DMS79 (cell line): Measurements from ENCODE around the gene NDEL1.

Experiments used
- DNase-seq: peaks from one replicate; lab custom pipeline; 2025; lab: John Stamatoyannopoulos, UW

NDEL1 gene

DNA sequence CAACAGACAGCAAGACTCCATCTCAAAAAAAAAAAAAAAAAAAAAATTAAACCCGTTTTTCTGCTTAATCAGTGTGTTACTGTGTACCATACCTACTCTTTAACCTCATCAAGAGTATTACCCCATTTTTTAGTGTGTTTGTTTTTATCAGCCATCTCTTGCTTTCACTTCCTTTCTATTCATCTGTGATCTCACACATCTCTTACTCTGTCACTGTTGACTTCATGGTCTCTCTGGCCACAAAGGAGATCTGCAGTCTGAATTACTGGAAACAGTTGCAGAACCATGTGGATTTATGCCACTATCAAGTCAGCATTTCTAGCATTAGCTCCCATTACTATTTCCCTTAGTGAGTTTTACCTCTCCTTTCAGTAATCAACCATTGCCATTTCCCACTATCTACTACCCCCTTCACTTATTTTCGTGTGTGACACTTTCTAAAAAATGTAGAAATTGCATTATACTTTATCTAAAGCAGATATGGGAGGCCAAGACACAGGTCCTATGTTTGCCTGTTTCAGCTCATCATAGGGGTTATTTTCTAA is 20.1 kb downstream of the NDEL1 start:
- DNase-seq = no peak

DNA sequence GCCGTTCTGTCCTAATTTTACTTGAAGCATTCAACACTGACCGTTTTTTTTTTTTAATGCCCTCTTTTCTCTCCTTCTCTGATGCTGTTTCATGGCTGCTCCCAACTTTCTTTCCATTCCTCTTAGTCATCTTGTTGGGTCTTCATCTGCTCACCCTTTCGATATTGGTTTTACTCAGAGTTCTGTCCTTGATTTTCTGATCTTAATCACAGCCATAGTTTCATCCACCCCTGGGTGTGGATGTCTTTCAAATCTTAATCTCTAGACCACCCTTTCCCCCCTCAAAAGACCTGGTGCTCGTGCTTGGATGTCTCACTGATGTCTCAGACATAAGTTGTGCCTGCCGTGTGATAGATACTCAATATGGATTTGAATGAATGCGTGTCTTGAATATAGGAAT is 22.4 kb downstream of the NDEL1 start:
- DNase-seq = no peak

DNA sequence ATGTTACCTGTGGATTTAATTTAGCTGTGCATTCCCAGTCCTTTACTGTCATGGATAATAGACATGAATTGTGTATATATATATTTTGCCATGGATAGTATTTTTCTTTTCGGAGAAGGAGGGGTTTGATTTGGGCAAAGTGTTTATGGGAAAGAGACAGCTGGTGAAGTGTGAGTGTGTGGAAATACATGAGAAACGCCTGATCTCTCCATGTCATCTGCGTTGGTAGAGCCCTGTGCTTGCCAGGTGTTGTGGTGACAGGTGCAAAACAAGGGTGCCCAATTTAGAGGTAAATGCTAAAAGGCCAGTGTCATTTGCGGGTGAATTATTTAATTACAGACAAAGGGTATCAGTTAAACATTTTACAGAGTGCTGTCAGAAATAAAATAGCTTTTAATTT is 23.4 kb downstream of the NDEL1 start:
- no peak for DNase-seq

DNA sequence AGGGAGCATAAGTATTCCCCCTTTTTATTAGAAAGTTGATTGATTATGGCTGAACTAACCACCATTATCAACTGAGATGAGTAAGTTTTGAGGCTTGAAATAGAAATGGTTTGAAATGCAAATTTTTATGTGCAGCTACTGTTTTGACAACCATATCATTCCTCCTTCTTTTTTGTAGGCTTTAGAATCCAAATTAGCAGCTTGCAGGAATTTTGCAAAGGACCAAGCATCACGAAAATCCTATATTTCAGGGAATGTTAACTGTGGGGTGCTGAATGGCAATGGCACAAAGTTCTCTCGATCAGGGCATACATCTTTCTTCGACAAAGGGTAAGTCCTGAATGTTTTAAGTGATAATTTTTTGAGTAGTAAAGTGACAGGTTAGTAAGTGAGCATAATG is 24.1 kb downstream of the NDEL1 start:
- no peak for DNase-seq

DNA sequence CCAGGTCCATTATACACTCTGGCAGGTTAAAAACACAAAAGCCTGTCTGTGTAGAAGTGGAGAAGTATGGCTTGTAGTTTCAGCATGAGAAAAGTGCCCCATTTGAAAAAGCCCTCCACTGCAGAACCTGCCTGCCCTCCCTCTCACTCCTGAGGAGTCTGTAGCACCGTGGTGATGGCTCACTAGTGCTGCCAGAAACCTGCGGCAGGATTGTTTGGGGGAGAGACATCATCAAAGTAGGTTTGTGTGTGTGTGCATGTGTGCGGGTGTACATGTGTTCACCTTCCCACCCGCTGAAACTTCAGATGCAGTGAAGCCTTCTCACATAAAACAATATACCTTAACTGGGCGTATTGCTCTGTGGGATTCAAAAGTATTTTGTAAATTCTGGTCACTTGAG is 26.9 kb downstream of the NDEL1 start:
- no peak for DNase-seq

DNA sequence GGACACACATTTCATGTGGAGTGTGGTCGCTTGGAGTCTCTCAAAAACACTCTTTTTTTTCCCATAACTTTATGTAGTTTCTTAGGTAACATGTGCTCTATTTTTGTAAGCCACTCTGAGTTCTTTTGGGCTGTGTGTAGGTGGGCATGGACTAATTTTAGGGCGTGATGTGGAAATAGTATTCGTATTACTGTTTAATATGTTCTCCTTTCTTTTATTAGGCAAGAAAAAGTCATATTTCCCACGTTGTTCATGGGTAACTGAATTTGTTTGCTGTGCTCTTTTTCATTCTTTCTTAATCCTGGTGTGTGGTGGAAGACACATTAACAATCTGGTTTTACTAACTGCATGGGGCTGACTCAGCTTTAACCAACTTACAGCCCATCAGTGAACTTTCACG is 27.4 kb downstream of the NDEL1 start:
- no peak for DNase-seq

- no peak for DNase-seq
These were observed 29.3 kb downstream of the NDEL1 start for GRCh38 chr17:8464941-8465340.

DNA sequence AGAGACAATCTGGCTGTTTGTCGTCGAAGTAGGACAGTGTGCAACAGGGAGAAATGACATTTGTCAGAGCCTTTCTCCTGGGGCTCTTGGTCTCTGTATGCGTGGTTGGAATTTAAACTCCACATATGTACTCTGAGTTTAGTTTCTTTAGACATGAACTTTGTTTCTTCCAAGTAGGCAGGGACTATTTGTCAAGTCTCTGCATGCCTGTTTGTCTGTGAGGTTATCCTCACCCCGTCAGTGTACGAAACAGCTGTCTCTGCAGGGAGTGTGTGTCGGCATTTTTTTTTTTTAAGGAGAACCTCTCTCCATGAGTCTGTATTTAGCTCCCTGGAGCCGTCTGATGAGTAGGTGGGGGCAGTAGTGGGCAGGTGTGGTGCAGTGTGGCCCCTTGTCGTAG is 29.7 kb downstream of the NDEL1 start:
- no peak for DNase-seq

DNA sequence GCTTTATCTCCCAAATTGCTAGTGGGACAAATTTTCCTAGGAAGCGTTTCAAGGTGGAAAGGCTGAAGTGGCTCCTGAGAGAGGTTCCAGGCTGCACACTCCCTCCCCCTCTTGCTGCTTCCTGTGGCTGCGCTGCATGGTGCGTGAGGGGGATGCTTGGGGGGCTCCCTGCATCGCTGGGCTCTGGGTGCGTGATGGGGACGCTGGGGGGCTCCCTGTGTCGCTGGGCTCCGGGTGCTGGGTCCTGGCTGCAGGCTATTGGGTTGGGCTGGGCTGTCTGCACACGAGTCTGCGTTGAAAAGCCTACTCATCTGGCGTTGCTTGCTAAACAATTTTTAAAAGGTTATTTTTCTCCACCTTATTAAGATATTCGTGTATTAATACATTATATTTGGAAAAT is 30.1 kb downstream of the NDEL1 start:
- no peak for DNase-seq

DNA sequence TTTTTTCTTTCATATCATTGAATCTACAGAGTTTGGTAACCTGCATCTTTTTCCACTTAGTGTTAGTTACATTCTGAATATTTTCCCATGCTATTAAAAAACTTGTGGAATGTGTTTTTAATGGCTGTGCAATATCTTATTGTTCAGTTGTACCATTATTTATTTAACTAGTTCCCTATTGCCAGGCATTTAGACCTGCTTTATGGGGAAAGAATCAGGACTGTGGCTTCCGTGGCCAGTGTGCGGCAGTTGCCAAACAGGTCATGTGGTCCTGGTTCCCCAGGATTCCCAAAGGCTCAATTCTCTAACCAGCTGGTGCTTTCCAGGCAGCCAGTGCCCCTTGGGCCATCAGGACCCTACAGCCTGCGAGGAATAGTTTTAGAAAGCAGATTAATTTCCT is 30.8 kb downstream of the NDEL1 start:
- DNase-seq = no peak

DNA sequence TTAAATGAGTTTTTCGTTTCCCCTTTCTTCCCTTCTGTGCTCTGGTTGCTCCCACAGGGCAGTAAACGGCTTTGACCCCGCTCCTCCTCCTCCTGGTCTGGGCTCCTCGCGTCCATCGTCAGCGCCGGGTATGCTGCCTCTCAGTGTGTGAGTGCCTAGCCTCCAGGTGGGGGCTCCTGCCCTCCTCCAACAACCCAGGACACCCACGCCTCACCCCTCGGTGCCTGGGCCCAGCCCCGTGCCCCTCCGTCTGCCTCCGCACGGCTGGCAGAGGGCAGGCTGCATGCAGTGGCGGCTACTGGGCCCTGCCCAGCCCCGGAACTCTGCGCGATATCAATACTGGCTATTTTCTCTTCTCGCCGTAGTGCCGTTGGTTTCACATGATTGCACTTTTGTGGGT is 31.2 kb downstream of the NDEL1 start:
- DNase-seq = no peak

GRCh38 chr17:8467527-8467926 is 31.8 kb downstream of the NDEL1 start:
- DNase-seq = no peak

DNA sequence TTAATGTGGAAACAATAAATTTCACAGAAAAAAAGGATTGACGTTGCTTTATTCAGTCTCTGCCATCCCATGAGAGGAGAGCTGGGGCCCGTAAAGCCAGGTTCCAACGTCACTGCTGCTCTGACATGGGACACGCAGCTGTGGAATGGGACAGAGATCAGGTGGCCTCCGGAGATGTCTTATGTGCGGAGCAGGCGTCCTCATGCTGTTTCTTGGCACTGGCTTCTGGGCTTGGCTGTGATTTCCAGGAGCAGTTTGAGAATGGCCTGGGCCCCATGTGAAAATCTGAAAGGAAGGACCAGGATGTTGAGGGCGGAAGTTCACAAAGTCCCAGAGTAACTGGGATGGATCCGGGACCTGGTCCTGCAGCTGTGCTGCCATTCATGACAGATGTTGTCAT is 32.4 kb downstream of the NDEL1 start:
- DNase-seq = no peak

GRCh38 chr17:8468980-8469379 is 33.3 kb downstream of the NDEL1 start:
- DNase-seq = no peak

GRCh38 chr17:8469964-8470363 is 34.3 kb downstream of the NDEL1 start:
- DNase-seq = no peak

- DNase-seq = peak; percentile 59
These were observed 34.9 kb downstream of the NDEL1 start for GRCh38 chr17:8470447-8471047.

DNA sequence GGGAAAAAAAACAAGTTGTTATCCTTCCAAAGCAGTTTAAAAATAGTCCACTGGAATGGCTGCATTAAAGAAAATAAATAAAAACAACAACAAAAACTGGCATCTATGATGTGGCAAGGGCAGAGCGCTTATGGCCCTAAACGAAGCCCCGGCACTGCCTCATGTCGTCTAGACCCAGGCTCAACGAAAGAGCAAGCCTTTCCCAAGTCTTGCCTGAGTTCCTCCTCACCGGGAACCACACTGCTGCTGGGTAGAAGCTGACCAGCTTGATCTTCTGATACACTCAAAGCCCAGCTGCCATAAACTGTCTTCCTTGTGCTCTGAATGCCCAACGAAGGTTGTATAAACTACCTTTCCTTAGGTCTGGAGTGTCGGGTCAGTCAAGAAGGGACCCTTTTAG is 37.0 kb downstream of the NDEL1 start:
- DNase-seq = no peak

- DNase-seq = no peak
These were observed 37.9 kb downstream of the NDEL1 start for GRCh38 chr17:8473451-8474192.

DNA sequence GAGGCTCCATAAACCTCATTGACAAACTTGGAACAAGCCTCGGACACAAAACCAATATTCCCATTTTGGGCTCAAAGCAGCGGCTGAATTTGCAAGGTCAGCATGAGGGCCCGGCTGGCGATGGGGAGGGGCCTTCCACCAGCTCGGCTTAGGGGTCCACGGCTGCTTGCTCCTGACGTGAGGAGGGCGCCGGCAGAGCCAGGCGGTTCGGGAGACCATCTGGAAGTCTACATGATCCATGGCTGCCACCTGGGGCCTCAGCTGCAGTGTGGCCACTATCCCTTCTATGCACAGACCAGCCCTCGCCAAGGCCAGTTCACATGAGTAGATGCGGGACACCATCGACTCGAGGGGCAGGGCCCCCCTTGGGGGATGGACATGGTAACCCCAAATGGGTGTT is 39.1 kb downstream of the NDEL1 start:
- no peak for DNase-seq

DNA sequence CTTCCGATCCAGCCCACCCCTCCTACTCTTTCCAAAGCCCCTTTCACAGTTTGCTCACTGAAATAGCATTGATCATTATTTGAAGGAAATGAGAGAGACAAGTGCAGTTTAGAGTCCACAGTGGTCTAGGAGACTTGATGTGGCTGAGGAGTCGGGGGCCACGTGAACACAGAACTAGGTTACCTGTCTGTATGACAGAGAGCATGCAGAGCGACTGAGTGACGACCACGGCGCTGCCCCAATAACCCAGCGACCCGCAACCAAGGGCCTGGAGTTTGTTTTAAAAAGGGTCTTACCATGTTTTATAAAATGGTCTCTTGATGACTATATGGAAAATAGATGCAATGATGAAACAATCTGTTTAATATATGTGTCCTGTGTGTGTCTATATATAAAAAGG is 39.5 kb downstream of the NDEL1 start:
- DNase-seq = no peak

- no peak for DNase-seq
These were observed 40.1 kb downstream of the NDEL1 start for GRCh38 chr17:8475781-8476180.

DNA sequence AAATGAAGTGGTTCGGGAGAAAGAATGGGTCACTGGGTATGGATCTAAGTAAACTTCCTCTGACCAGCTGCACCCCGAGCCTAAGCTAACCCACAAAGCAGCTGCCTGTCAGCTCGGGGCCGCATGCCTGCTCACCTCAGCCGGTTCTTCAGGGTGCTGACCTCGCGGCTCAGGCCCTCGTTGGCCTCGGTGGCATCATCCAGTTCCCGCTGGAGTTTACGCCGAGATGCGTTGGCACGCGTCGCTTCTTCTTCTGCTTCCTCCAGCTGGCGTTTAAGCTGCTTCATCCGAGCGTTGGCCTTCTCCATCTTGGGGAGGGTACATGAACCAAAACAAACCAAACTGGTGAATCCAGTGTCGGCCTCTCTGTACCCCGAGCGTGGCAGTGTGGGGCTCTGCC is 41.1 kb downstream of the NDEL1 start:
- no peak for DNase-seq

- no peak for DNase-seq
These were observed 41.5 kb downstream of the NDEL1 start for GRCh38 chr17:8477171-8477570.
